GM06990 (cell line): ENCODE data around the gene SLC6A18.

Experiments used
- DNase-seq: peaks from one replicate; pipeline ENCODE4 v3.0.0-alpha.2; 2011; ENCODE audit not compliant: insufficient read length; ENCODE audit errors: extremely low read depth
- H3K27me3 ChIP-seq: replicated peaks from 2 replicates; pipeline ENCODE4 v1.6.0; 2011; ENCODE audit warnings: low read length; ENCODE audit not compliant: control insufficient read depth, insufficient read depth
- H3K36me3 ChIP-seq: 2 replicates; pipeline ENCODE4 v1.5.1; 2011; ENCODE audit warnings: low read length; ENCODE audit not compliant: control insufficient read depth, insufficient read depth
- H3K4me3 ChIP-seq: replicated peaks from 2 replicates; pipeline ENCODE4 v1.5.1; 2011; ENCODE audit warnings: low read depth, mild to moderate bottlenecking, control low read depth, low read length
- CTCF ChIP-seq: IDR thresholded peaks from 2 replicates; pipeline ENCODE4 v1.5.1; 2011; ENCODE audit warnings: low read length, control low read depth, mild to moderate bottlenecking, inconsistent platforms; ENCODE audit not compliant: insufficient read depth, poor library complexity, severe bottlenecking

Gene SLC6A18

GRCh38 chr5:1185038-1185627, 40.0 kb upstream of the SLC6A18 start:
- H3K27me3 ChIP-seq = no peaks in the 10 kb centered on the region; the same call in 1 of the 2 replicates
- DNase-seq = no peak

DNA sequence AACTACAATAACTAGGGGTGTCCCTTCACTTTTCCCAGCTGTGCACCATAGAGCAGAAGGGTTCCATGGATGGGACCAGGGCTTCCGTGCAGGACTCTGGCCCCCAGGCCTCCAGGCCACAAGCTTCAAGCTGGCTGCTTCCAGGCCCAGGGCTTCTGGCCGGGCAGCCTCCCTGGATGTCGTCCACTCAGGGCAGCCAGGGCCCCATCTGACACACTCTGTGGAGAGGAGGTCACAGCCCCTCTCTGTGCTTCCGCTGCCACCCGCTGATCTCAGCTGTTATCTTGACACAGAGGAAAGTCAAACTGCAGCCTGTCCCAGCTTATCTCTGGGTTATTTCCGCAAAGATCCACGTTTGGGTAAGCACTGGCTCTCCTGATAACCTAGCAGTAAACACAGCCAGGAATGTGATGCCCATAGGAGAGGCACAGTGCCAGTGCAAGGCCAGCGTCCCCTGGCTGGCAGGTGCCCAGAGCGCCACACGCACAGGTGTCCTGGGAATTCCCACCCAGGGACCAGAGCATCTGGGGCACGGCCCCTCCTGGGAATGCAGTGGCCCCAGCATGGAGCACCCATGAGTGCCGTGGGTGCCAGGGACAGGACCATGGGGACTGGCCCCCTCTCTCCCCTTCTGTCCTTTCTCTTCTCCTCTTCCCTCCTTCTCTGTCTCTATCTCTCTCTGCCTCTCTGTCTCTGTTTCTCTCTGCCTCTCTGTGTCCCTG, 39.4 kb upstream of the SLC6A18 start:
- no peaks in the 10 kb centered on the region; the same call in 1 of the 2 replicates for H3K27me3 ChIP-seq
- no peak for DNase-seq
- H3K36me3 ChIP-seq = no peaks in the 10 kb centered on the region
- TF ChIP-seq CTCF = no peak
- no peak overlapping the region for H3K4me3 ChIP-seq

More at GRCh38 chr5:1185038-1185627, 40.0 kb upstream of the SLC6A18 start:
- no peak for TF ChIP-seq CTCF
- Histone ChIP-seq H3K4me3 (no peak overlapping the region), H3K36me3 (no peaks in the 10 kb centered on the region)

GRCh38 chr5:1186351-1187233, 38.6 kb upstream of the SLC6A18 start:
- H3K27me3 ChIP-seq = no peaks in the 10 kb centered on the region; the same call in 1 of the 2 replicates
- TF ChIP-seq CTCF = no peak

GRCh38 chr5:1187234-1187949, 37.8 kb upstream of the SLC6A18 start:
- no peaks in the 10 kb centered on the region; the same call in 1 of the 2 replicates for H3K27me3 ChIP-seq
- no peak for DNase-seq
- no peaks in the 10 kb centered on the region for H3K36me3 ChIP-seq
- TF ChIP-seq CTCF = no peak
- no peak overlapping the region for H3K4me3 ChIP-seq

More at GRCh38 chr5:1186351-1187233, 38.6 kb upstream of the SLC6A18 start:
- Histone ChIP-seq H3K4me3 (no peak overlapping the region), H3K36me3 (no peaks in the 10 kb centered on the region)
- no peak for DNase-seq

GRCh38 chr5:1187950-1188334, 37.2 kb upstream of the SLC6A18 start:
- TF ChIP-seq CTCF = no peak

More at GRCh38 chr5:1187950-1188334, 37.2 kb upstream of the SLC6A18 start:
- Histone ChIP-seq H3K27me3 (no peaks in the 10 kb centered on the region; the same call in 1 of the 2 replicates), H3K36me3 (no peaks in the 10 kb centered on the region), H3K4me3 (no peak overlapping the region)
- no peak for DNase-seq
